Measurements from ENCODE around the gene CUX1.

- no peak for TF ChIP-seq POLR2A (IDR thresholded peaks at IDR 0.05)
- TF ChIP-seq CTCF (IDR thresholded peaks at IDR 0.05) = no peak
Measured at GRCh38 chr7:101835136-101835535, 17.7 kb downstream of the CUX1 start.

All from body of pancreas (tissue), 4 donors.